Measurements from ENCODE around the gene OVOL2. TPM values are rescaled to one million over a fixed set of nuclear protein-coding genes. Genes with fewer than 3 reads are reported as not detected.
A peak's percentile ranks its signal among the peaks of the same experiment; 100 is the strongest.

OVOL2 gene
- total RNA-seq, 4 donors from 2014 or later, result not detected

- peaks cover 0 to 22% of the 10 kb centered on the region in 2 donors for H3K4me1 ChIP-seq
- no peaks in the 10 kb centered on the region for H3K9me3 ChIP-seq
- H3K4me3 ChIP-seq, result peak overlapping the region in 2 of 4 donors; percentile 41 to 48
- intact Hi-C loops (cut with DNase I; ENCODE audit: low total_unique reads), result no loop called here
- ATAC-seq, result no peak
- TF ChIP-seq POLR2A (IDR thresholded peaks at IDR 0.05), result no peak
- TF ChIP-seq CTCF (IDR thresholded peaks at IDR 0.05 in 4 of 5, conservative IDR thresholded peaks at IDR 0.05 in 1 of 5), result no peak
- H3K27ac ChIP-seq, result no peak overlapping the region
- H3K36me3 ChIP-seq, result no peaks in the 10 kb centered on the region
- no peak for DNase-seq
- in situ Hi-C loops (cut with MboI; ENCODE audit: low sequenced_read_pairs in 4 of 4), result loop anchor here in 1 of 4 donors (25.0 kb wide), 1 partner anchor 104 kb away; no protein-coding TSS in a partner anchor
- H3K27me3 ChIP-seq, result peaks cover 58 to 79% (median 69%) of the 10 kb centered on the region in 3 donors
Observed at GRCh38 chr20:18057994-18058349, 256 bp upstream of the OVOL2 start.

- peaks cover 56 to 74% (median 62%) of the 10 kb centered on the region in 3 donors for H3K27me3 ChIP-seq
- H3K4me3 ChIP-seq, result peak overlapping the region; percentile 12 to 48 (median 44)
- no peaks in the 10 kb centered on the region for H3K36me3 ChIP-seq
- no peak overlapping the region for H3K27ac ChIP-seq
- no peaks in the 10 kb centered on the region for H3K9me3 ChIP-seq
- DNase-seq, result no peak
- ATAC-seq, result no peak
- TF ChIP-seq POLR2A (IDR thresholded peaks at IDR 0.05), result no peak
- no peak for TF ChIP-seq CTCF (IDR thresholded peaks at IDR 0.05 in 4 of 5, conservative IDR thresholded peaks at IDR 0.05 in 1 of 5)
- intact Hi-C loops (cut with DNase I; ENCODE audit: low total_unique reads) (no loop called here), in situ Hi-C loops (cut with MboI; ENCODE audit: low sequenced_read_pairs in 4 of 4) (loop anchor here in 1 of 4 donors (25.0 kb wide), 1 partner anchor 106 kb away; no protein-coding TSS in a partner anchor)
- peaks cover 0 to 22% of the 10 kb centered on the region in 2 donors for H3K4me1 ChIP-seq
Observed at GRCh38 chr20:18056174-18057100, 1.3 kb downstream of the OVOL2 start.

- Histone ChIP-seq H3K27ac (no peak overlapping the region), H3K36me3 (no peaks in the 10 kb centered on the region), H3K27me3 (peaks cover 47 to 62% (median 51%) of the 10 kb centered on the region in 3 donors), H3K9me3 (no peaks in the 10 kb centered on the region), H3K4me1 (peaks cover 0 to 22% of the 10 kb centered on the region in 2 donors), H3K4me3 (no peak overlapping the region)
- TF ChIP-seq CTCF (IDR thresholded peaks at IDR 0.05 in 4 of 5, conservative IDR thresholded peaks at IDR 0.05 in 1 of 5) (no peak), POLR2A (IDR thresholded peaks at IDR 0.05) (no peak)
- in situ Hi-C loops (cut with MboI; ENCODE audit: low sequenced_read_pairs in 4 of 4), result loop anchor here in 1 of 4 donors (25.0 kb wide), 1 partner anchor 107 kb away; no protein-coding TSS in a partner anchor
- DNase-seq (no peak), ATAC-seq (no peak)
- intact Hi-C loops (cut with DNase I; ENCODE audit: low total_unique reads), result no loop called here
Observed at GRCh38 chr20:18055261-18055660, 2.5 kb downstream of the OVOL2 start.

GRCh38 chr20:18052856-18053255, 4.9 kb downstream of the OVOL2 start:
- ATAC-seq (no peak), DNase-seq (no peak)
- intact Hi-C loops (cut with DNase I; ENCODE audit: low total_unique reads), result no loop called here
- in situ Hi-C loops (cut with MboI; ENCODE audit: low sequenced_read_pairs in 4 of 4), result loop anchor here in 1 of 4 donors (25.0 kb wide), 1 partner anchor 109 kb away; no protein-coding TSS in a partner anchor
- no peaks in the 10 kb centered on the region for H3K36me3 ChIP-seq
- H3K27ac ChIP-seq, result no peak overlapping the region
- TF ChIP-seq CTCF (IDR thresholded peaks at IDR 0.05 in 4 of 5, conservative IDR thresholded peaks at IDR 0.05 in 1 of 5) (no peak), POLR2A (IDR thresholded peaks at IDR 0.05) (no peak)
- no peaks in the 10 kb centered on the region for H3K9me3 ChIP-seq
- H3K27me3 ChIP-seq, result peaks cover 23 to 38% (median 29%) of the 10 kb centered on the region in 3 donors
- H3K4me3 ChIP-seq, result no peak overlapping the region
- H3K4me1 ChIP-seq, result peaks cover 0 to 13% of the 10 kb centered on the region in 2 donors

Measured in gastrocnemius medialis (tissue), 4 donors.